OCI-LY1 (cell line): ENCODE results near the gene NACC2.
A peak's percentile ranks its signal among the peaks of the same experiment; 100 is the strongest.

Experiments
- H2AFZ ChIP-seq: fragments of 200-600 bp; sonication (generic), shearing (Covaris generic); 2 replicates; pipeline ENCODE4 v1.6.0; 2014; ENCODE audit warnings: antibody characterized with exemption, mild to moderate bottlenecking, low read length
- H3F3A ChIP-seq: fragments of 200-600 bp; sonication (generic), shearing (Covaris generic); 2 replicates; pipeline ENCODE4 v1.6.0; 2014; ENCODE audit warnings: mild to moderate bottlenecking, antibody characterized with exemption, low read length, moderate library complexity; ENCODE audit not compliant: insufficient read depth
- H3K27ac ChIP-seq: fragments of 200-600 bp; sonication (generic); 2 replicates; pipeline ENCODE4 v1.5.1; 2014; ENCODE audit warnings: low read length, mixed run types, mild to moderate bottlenecking, low read depth; ENCODE audit not compliant: poor library complexity, severe bottlenecking
- H3K27me3 ChIP-seq: fragments of 200-600 bp; sonication (generic); 2 replicates; pipeline ENCODE4 v1.6.0; 2014; ENCODE audit warnings: antibody characterized with exemption, mild to moderate bottlenecking, low read length, moderate library complexity; ENCODE audit not compliant: insufficient read depth
- H3K36me3 ChIP-seq: fragments of 200-600 bp; sonication (generic); 2 replicates; pipeline ENCODE4 v1.6.1; 2014; ENCODE audit warnings: mild to moderate bottlenecking, antibody characterized with exemption, low read length, moderate library complexity, mixed read lengths; ENCODE audit not compliant: insufficient read depth
- H3K4me1 ChIP-seq: fragments of 200-600 bp; sonication (generic); 2 replicates; pipeline ENCODE4 v1.5.1; 2014; ENCODE audit warnings: mild to moderate bottlenecking, low read length, moderate library complexity; ENCODE audit not compliant: insufficient read depth, severe bottlenecking
- H3K4me2 ChIP-seq: fragments of 200-600 bp; sonication (generic), shearing (Covaris generic); 2 replicates; pipeline ENCODE4 v1.6.1; 2014; ENCODE audit warnings: low read length
- H3K4me3 ChIP-seq: fragments of 200-600 bp; sonication (generic); 2 replicates; pipeline ENCODE4 v1.5.1; 2014; ENCODE audit warnings: low read length, low read depth, mild to moderate bottlenecking, mixed read lengths; ENCODE audit not compliant: poor library complexity, severe bottlenecking
- H3K79me2 ChIP-seq: fragments of 200-600 bp; shearing (Covaris generic); 2 replicates; pipeline ENCODE4 v1.6.1; 2016; ENCODE audit warnings: mixed run types, low read length, mixed read lengths; ENCODE audit not compliant: insufficient read depth
- H3K9ac ChIP-seq: fragments of 200-600 bp; sonication (generic), shearing (Covaris generic); 2 replicates; pipeline ENCODE4 v1.6.1; 2014; ENCODE audit warnings: mild to moderate bottlenecking, low read length, mixed read lengths
- H3K9me2 ChIP-seq: fragments of 200-600 bp; sonication (generic), shearing (Covaris generic); 2 replicates; pipeline ENCODE4 v1.6.1; 2014; ENCODE audit warnings: low read depth, mild to moderate bottlenecking, low read length, mixed read lengths
- H3K9me3 ChIP-seq: fragments of 200-600 bp; shearing (Covaris generic); 2 replicates; pipeline ENCODE4 v1.6.1; 2014; ENCODE audit warnings: low read length, mixed read lengths
- H4K20me1 ChIP-seq: fragments of 200-600 bp; sonication (generic), shearing (Covaris generic); 2 replicates; pipeline ENCODE4 v1.6.0; 2016; ENCODE audit warnings: mild to moderate bottlenecking, low read length; ENCODE audit not compliant: insufficient read depth
- CTCF ChIP-seq: fragments of 200-600 bp; sonication (generic), shearing (Covaris generic); IDR thresholded peaks from 2 replicates; pipeline ENCODE4 v1.5.1; 2017; ENCODE audit warnings: mild to moderate bottlenecking, antibody characterized with exemption, low read length, moderate library complexity, mixed read lengths
- EZH2 ChIP-seq: fragments of 200-600 bp; sonication (generic), shearing (Covaris generic); IDR thresholded peaks from 2 replicates; pipeline ENCODE4 v1.8.0; 2017; ENCODE audit warnings: borderline replicate concordance, mixed run types, mild to moderate bottlenecking, antibody characterized with exemption, low read length, moderate library complexity, mixed read lengths

The NACC2 gene

GRCh38 chr9:136095070-136096058, at the start of gene NACC2:
Gene NACC2, minus strand, starts transcription at chr9:136095289. Its CDS starts 44,768 bp downstream, at chr9:136050521.
- H3K4me2 ChIP-seq, result no peak within 1 kb of the TSS

GRCh38 chr9:136144450-136144849, 49.4 kb upstream of the NACC2 start:
- no peak for TF ChIP-seq CTCF
- no peak for TF ChIP-seq EZH2
- H3K9ac ChIP-seq, result no peak overlapping the region
- H3K4me1 ChIP-seq, result no peaks in the 10 kb centered on the region

More at GRCh38 chr9:136095070-136096058, at the start of gene NACC2:
- no peaks in the 10 kb centered on the region for H3K4me1 ChIP-seq
- H3K36me3 ChIP-seq, result no peaks in the 10 kb centered on the region
- no peaks in the 10 kb centered on the region for H3F3A ChIP-seq
- H3K9me3 ChIP-seq, result no peaks in the 10 kb centered on the region
- no peaks in the 10 kb centered on the region for H4K20me1 ChIP-seq
- 0 out of 2 replicates have a peak, but pooled peaks cover 12% of the 10 kb centered on the region for H3K27me3 ChIP-seq
- no peak within 1 kb of the TSS for H2AFZ ChIP-seq
- H3K9ac ChIP-seq, result no peak within 1 kb of the TSS
- TF ChIP-seq CTCF (no peak), EZH2 (no peak)
- no peak within 1 kb of the TSS for H3K4me3 ChIP-seq
- no peaks in the 10 kb centered on the region for H3K9me2 ChIP-seq
- H3K27ac ChIP-seq, result no peak within 1 kb of the TSS
- H3K79me2 ChIP-seq, result no peaks in the 10 kb centered on the region

GRCh38 chr9:136143215-136144001, 48.3 kb upstream of the NACC2 start:
- Histone ChIP-seq H3K79me2 (no peaks in the 10 kb centered on the region), H2AFZ (no peak overlapping the region), H3K36me3 (no peaks in the 10 kb centered on the region), H3K27ac (no peak overlapping the region), H4K20me1 (no peaks in the 10 kb centered on the region), H3F3A (no peaks in the 10 kb centered on the region), H3K27me3 (peaks cover 9% of the 10 kb centered on the region), H3K9me2 (no peaks in the 10 kb centered on the region), H3K9me3 (no peaks in the 10 kb centered on the region), H3K4me3 (no peak overlapping the region), H3K4me1 (no peaks in the 10 kb centered on the region), H3K9ac (no peak overlapping the region), H3K4me2 (no peak overlapping the region)
- TF ChIP-seq CTCF (peak; percentile 55; the same call in 1 of the 2 replicates), EZH2 (no peak)

More at GRCh38 chr9:136144450-136144849, 49.4 kb upstream of the NACC2 start:
- H2AFZ ChIP-seq, result no peak overlapping the region
- peaks cover 13% of the 10 kb centered on the region for H3K27me3 ChIP-seq
- H3K36me3 ChIP-seq, result no peaks in the 10 kb centered on the region
- no peaks in the 10 kb centered on the region for H3K9me3 ChIP-seq
- no peak overlapping the region for H3K4me2 ChIP-seq
- no peaks in the 10 kb centered on the region for H4K20me1 ChIP-seq
- no peaks in the 10 kb centered on the region for H3K9me2 ChIP-seq
- no peak overlapping the region for H3K27ac ChIP-seq
- no peak overlapping the region for H3K4me3 ChIP-seq
- no peaks in the 10 kb centered on the region for H3K79me2 ChIP-seq
- no peaks in the 10 kb centered on the region for H3F3A ChIP-seq
